Measurements from ENCODE around the gene KCTD5. TPM values are rescaled to one million over a fixed set of nuclear protein-coding genes. Genes with fewer than 3 reads are reported as not detected.
"Not testable (repeated sequence)": the region's sequence is repeated elsewhere in the genome, so short reads cannot be mapped to it uniquely, and the experiment has no call there.

KCTD5 gene
- total and polyA plus RNA-seq, 2 of the 8 experiments (the other 6 are each of a cell fraction or from before 2014, with no cell fraction given), result 26.6 to 31.8 TPM

DNA sequence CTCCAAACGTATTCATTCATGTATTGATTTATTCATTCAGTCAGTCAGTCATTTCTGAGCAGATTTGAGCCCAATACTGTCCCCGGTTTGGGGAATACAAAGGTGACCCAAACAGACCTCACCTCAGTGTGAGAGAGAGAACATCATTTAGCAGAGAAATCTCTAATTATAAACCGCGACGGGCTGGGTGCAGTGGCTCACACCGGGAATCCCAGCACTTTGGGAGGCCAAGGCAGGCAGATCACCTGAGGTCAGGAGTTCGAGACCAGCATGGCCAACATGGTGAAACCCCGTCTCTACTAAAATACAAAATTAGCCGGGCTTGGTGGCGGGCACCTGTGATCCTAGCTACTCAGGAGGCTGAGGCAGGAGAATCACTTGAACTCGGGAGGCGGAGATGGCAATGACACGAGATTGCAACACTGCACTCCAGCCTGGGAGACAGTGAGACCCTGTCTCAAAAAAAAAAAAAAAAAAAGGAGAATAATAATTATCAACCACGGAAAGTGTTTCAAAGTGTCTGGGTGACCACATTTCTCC lies 39.4 kb downstream of the KCTD5 start:
- H2AK5ac ChIP-seq (ENCODE audit: low read depth, low read length); H2BK20ac ChIP-seq (ENCODE audit: low read length); H4K91ac ChIP-seq (replicated peaks; ENCODE audit: insufficient read length, low read length); H3K23me2 ChIP-seq (ENCODE audit: low read depth, low read length); H3K14ac ChIP-seq (ENCODE audit: insufficient read length); H3K4me1 ChIP-seq (replicated peaks in 1 of 4; ENCODE audit: control insufficient read depth in 3 of 4, insufficient read depth in 4 of 4, low read length in 3 of 4); FAIRE-seq; H3K79me2 ChIP-seq (ENCODE audit: control insufficient read depth in 1 of 2, insufficient read depth in 2 of 2, low read length in 2 of 2); H4K20me1 ChIP-seq (replicated peaks in 1 of 2; ENCODE audit: control insufficient read depth in 1 of 2, insufficient read depth in 2 of 2, low read length in 2 of 2); H2BK5ac ChIP-seq (ENCODE audit: low read depth, low read length); H4K5ac ChIP-seq (ENCODE audit: insufficient read length, low read depth, low read length); H3K27ac ChIP-seq (ENCODE audit: low read depth, low read length); H3K27me3 ChIP-seq (replicated peaks in 1 of 4; ENCODE audit: control insufficient read depth in 3 of 4, extremely low read depth in 1 of 4, insufficient read depth in 3 of 4, low read length in 3 of 4); H3K23ac ChIP-seq (ENCODE audit: insufficient read length); H3K9me3 ChIP-seq (ENCODE audit: insufficient read depth in 2 of 2, low read depth in 1 of 2, low read length in 1 of 2); H2BK15ac ChIP-seq (ENCODE audit: low read length); H2BK12ac ChIP-seq (ENCODE audit: low read depth, low read length); H4K8ac ChIP-seq (ENCODE audit: extremely low read depth, insufficient read depth, low read length); H3K36me3 ChIP-seq (ENCODE audit: control insufficient read depth in 2 of 4, insufficient read depth in 4 of 4, low read length in 3 of 4); H3K56ac ChIP-seq (replicated peaks; ENCODE audit: insufficient read length, low read depth, low read length); H3K79me1 ChIP-seq (ENCODE audit: low read depth, low read length); H3K4ac ChIP-seq (replicated peaks; ENCODE audit: insufficient read length, low read depth, low read length); H2BK120ac ChIP-seq (replicated peaks; ENCODE audit: low read depth, low read length); DNase-seq (ENCODE audit: low read depth in 1 of 2, low spot score in 2 of 2); H3K9ac ChIP-seq (replicated peaks in 1 of 4; ENCODE audit: extremely low read depth in 1 of 4, low read depth in 3 of 4, low read length in 3 of 4): not testable (repeated sequence)
- Histone ChIP-seq H3K4me2 (ENCODE audit: insufficient read depth in 1 of 2, low read depth in 2 of 2, low read length in 2 of 2) (peak overlapping the region; percentile 28 to 67; a peak in 3 of 4 replicates), H3K18ac (ENCODE audit: extremely low read depth, low read length) (peak overlapping the region; percentile 93), H3K4me3 (ENCODE audit: extremely low read depth in 1 of 4, insufficient read depth in 2 of 4, low read depth in 3 of 4, low read length in 4 of 4) (peak overlapping the region; percentile 7 to 65 (median 44); a peak in 6 of 8 replicates), H2AFZ (ENCODE audit: low read length) (peak overlapping the region; percentile 93; the same call in 1 of the 2 replicates)
- POLR2A ChIA-PET (ENCODE audit: partially characterized antibody), result interaction anchor here (0.6 kb wide), 1 partner anchor 207 kb away, joined by 3 read pairs; no protein-coding TSS in a partner anchor
- 55% methylated on average over 13 of the region's 14 CpGs; no CpG with 5 or more reads in 1 of the 2 experiments for WGBS, 2 experiments (ENCODE audit: extremely low coverage in 1 of 2, insufficient coverage in 1 of 2, insufficient read length in 1 of 2, insufficient replicate concordance in 2 of 2, low coverage in 1 of 2, low lambda C conversion rate in 2 of 2, missing lambda C conversion rate in 1 of 2)
- CTCF ChIA-PET (ENCODE audit: partially characterized antibody), result interaction anchor here (0.7 kb wide), 1 partner anchor 72 kb away, joined by 3 read pairs; no protein-coding TSS in a partner anchor
